Spleen (tissue), 7 donors: ENCODE data around the gene ANXA10.

Source experiments
- CTCF ChIP-seq, 11 experiments: fragments of 200-600 bp in 7 of 11; fragments of 450-650 bp in 4 of 11; sonication (generic) in 4 of 11; IDR thresholded peaks in 8 of 11; conservative IDR thresholded peaks in 3 of 11; 1 replicate in 7 of 11; 2 replicates in 4 of 11; pipeline versions ENCODE4 v1.4.0 to v1.8.0; 2016 to 2021; ENCODE audit warnings: antibody characterized with exemption in 11 of 11, inconsistent platforms in 4 of 11, mild to moderate bottlenecking in 1 of 11
- POLR2A ChIP-seq, 3 donors: fragments of 450-650 bp; IDR thresholded peaks; one replicate each; pipeline ENCODE4 v1.5.1; 2017; ENCODE audit warnings: antibody characterized with exemption in 3 of 3, mild to moderate bottlenecking in 1 of 3
- donor health status: DM: no; HTN: no; CAD: no; lungs with moderate emphysema.
- donor health status: DM: no; HTN: no; CAD: no.
- donor health status: DM: no; HTN: no; CAD: no.

GRCh38 chr4:168203233-168203911, 111.0 kb downstream of the ANXA10 start:
- TF ChIP-seq CTCF (IDR thresholded peaks at IDR 0.05 in 8 of 11, conservative IDR thresholded peaks at IDR 0.05 in 3 of 11), result no peak
- TF ChIP-seq POLR2A (IDR thresholded peaks at IDR 0.05), result no peak
